ENCODE measurements around the gene TGFBR3. TPM values are rescaled to one million over a fixed set of nuclear protein-coding genes. Genes with fewer than 3 reads are reported as not detected.
A peak's percentile ranks its signal among the peaks of the same experiment; 100 is the strongest.

The TGFBR3 gene
- total and polyA plus RNA-seq, 2 of the 4 experiments (the other 2 are of a cell fraction): 3.0 to 11.3 TPM

GRCh38 chr1:91806769-91807700 lies 78.9 kb downstream of the TGFBR3 start:
- H2AK5ac ChIP-seq (ENCODE audit: low read depth, low read length): no peak overlapping the region
- in situ Hi-C loops (cut with MboI; ENCODE audit: low sequenced_read_pairs) (no loop called here), intact Hi-C loops (cut with micrococcal nuclease) (no loop called here), dilution Hi-C loops (cut with HindIII; ENCODE audit: low sequenced_read_pairs, unreplicated experiment) (no loop called here)
- peak; percentile 30 for DNase-seq
- H4K8ac ChIP-seq (ENCODE audit: low read depth in 2 of 2, low read length in 2 of 2): no peak overlapping the region
- no peak overlapping the region for H3K56ac ChIP-seq (ENCODE audit: extremely low read depth, insufficient read depth, low read length)
- 93% methylated on average over 2 of the region's 8 CpGs; no CpG with 5 or more reads in 1 of the 2 experiments for WGBS, 2 experiments (ENCODE audit: extremely low coverage in 2 of 2, insufficient read length in 1 of 2)
- peaks cover 2 to 13% of the 10 kb centered on the region in 2 experiments; a peak in 2 of 4 replicates for H3K79me1 ChIP-seq (ENCODE audit: low read depth in 1 of 2, low read length in 2 of 2)
- no peak overlapping the region for H3K23ac ChIP-seq (ENCODE audit: low read depth, low read length)
- peaks cover 13% of the 10 kb centered on the region; the same call in 1 of the 2 replicates for H3K4me1 ChIP-seq (ENCODE audit: control insufficient read depth, insufficient read depth, low read length)
- H2BK15ac ChIP-seq (ENCODE audit: low read depth, low read length): no peak overlapping the region
- no peaks in the 10 kb centered on the region for H3K36me3 ChIP-seq (ENCODE audit: control insufficient read depth, insufficient read depth, low read length)
- H3K9ac ChIP-seq (ENCODE audit: low read depth, low read length): no peak overlapping the region
- H2AK9ac ChIP-seq (replicated peaks; ENCODE audit: low read depth, low read length, poor library complexity): no peak overlapping the region
- TF ChIP-seq MAZ (IDR thresholded peaks at IDR 0.05; ENCODE audit: borderline replicate concordance, low read depth, low read length) (no peak), MXI1 (IDR thresholded peaks at IDR 0.05; ENCODE audit: borderline replicate concordance, low read depth, low read length) (no peak), POLR2A (IDR thresholded peaks at IDR 0.05; ENCODE audit: low read depth, low read length) (no peak), ELK1 (IDR thresholded peaks at IDR 0.05; ENCODE audit: borderline replicate concordance, low read depth, low read length) (no peak), RCOR1 (IDR thresholded peaks at IDR 0.05; ENCODE audit: insufficient replicate concordance, low read length) (no peak), FOS (IDR thresholded peaks at IDR 0.05; ENCODE audit: low read depth, low read length) (no peak), RFX5 (IDR thresholded peaks at IDR 0.05; ENCODE audit: low read depth, low read length) (no peak), CTCF (conservative IDR thresholded peaks at IDR 0.05; ENCODE audit: low read depth, low read length) (no peak), MAFK (IDR thresholded peaks at IDR 0.05; ENCODE audit: low read depth, low read length) (no peak), BHLHE40 (IDR thresholded peaks at IDR 0.05; ENCODE audit: low read depth, low read length) (no peak), NFE2L2 (IDR thresholded peaks at IDR 0.05; ENCODE audit: low read depth, low read length) (no peak), SMC3 (IDR thresholded peaks at IDR 0.05; ENCODE audit: low read depth, low read length) (no peak)
- no peak overlapping the region for H3K4me2 ChIP-seq (ENCODE audit: low read depth, low read length)
- BruUV-seq (replicated peaks): no TSS peak
- ChIA-PET POLR2A (ENCODE audit: unreplicated experiment) (no interaction called here), CTCF (interaction anchor here (0.9 to 1.2 kb wide), 2 partner anchors 17 to 46 kb away, joined by 3 read pairs; no protein-coding TSS in a partner anchor)
- peaks cover 4% of the 10 kb centered on the region; the same call in 1 of the 2 replicates for H3K9me1 ChIP-seq (ENCODE audit: insufficient read depth, low read length)
- no peak overlapping the region for H2BK120ac ChIP-seq (ENCODE audit: low read depth, low read length)
- H4K91ac ChIP-seq (ENCODE audit: insufficient read depth, low read depth, low read length): no peak overlapping the region
- H4K20me1 ChIP-seq (ENCODE audit: insufficient read depth, low read length): no peaks in the 10 kb centered on the region
- H3K4me3 ChIP-seq (ENCODE audit: insufficient read depth, low read depth, low read length): no peak overlapping the region
- no peak overlapping the region for H2AFZ ChIP-seq (replicated peaks; ENCODE audit: low read length, poor library complexity)
- no peak overlapping the region for H4K5ac ChIP-seq (ENCODE audit: low read depth, low read length)
- H3K27me3 ChIP-seq (ENCODE audit: control insufficient read depth, insufficient read depth, low read length): 0 out of 2 replicates have a peak, but pooled peaks cover 2% of the 10 kb centered on the region
- no peak overlapping the region for H2BK20ac ChIP-seq (ENCODE audit: low read depth, low read length)
- no peak overlapping the region for H3K27ac ChIP-seq (ENCODE audit: insufficient read depth, low read length)
- H3K14ac ChIP-seq (replicated peaks; ENCODE audit: low read depth, low read length): no peak overlapping the region
- H2BK5ac ChIP-seq (ENCODE audit: low read depth, low read length, poor library complexity, severe bottlenecking): no peak overlapping the region
- H3K18ac ChIP-seq (ENCODE audit: low read depth, low read length): no peak overlapping the region; the same call in 1 of the 2 replicates
- ATAC-seq (ENCODE audit: low read depth): no peak
- no peak overlapping the region for H3K4ac ChIP-seq (ENCODE audit: low read depth, low read length)
- H3K9me3 ChIP-seq (ENCODE audit: control insufficient read depth, insufficient read depth, low read length): no peaks in the 10 kb centered on the region
